HEK293T (cell line): ENCODE measurements around the gene SLC23A1.

Experiments used
- BHLHE40 ChIP-seq: fragments of 450-650 bp; IDR thresholded peaks from 2 replicates; pipeline ENCODE4 v1.6.1; 2016; ENCODE audit warnings: mild to moderate bottlenecking, moderate library complexity, borderline replicate concordance
- FOXA1 ChIP-seq: fragments of 450-650 bp; IDR thresholded peaks from 2 replicates; pipeline ENCODE4 v1.6.1; 2016; ENCODE audit warnings: mild to moderate bottlenecking
- FOXK2 ChIP-seq: fragments of 450-650 bp; IDR thresholded peaks from 2 replicates; pipeline ENCODE4 v1.6.1; 2016; ENCODE audit warnings: mild to moderate bottlenecking
- HDGF ChIP-seq: fragments of 450-650 bp; IDR thresholded peaks from 2 replicates; pipeline ENCODE4 v1.6.1; 2017; ENCODE audit warnings: antibody characterized with exemption, borderline replicate concordance
- NFRKB ChIP-seq: fragments of 450-650 bp; IDR thresholded peaks from 2 replicates; pipeline ENCODE4 v1.6.1; 2016; ENCODE audit warnings: mild to moderate bottlenecking, moderate library complexity
- SUZ12 ChIP-seq: fragments of 450-650 bp; IDR thresholded peaks from 2 replicates; pipeline ENCODE4 v1.6.1; 2016; ENCODE audit warnings: mild to moderate bottlenecking
- TARDBP ChIP-seq: fragments of 450-650 bp; IDR thresholded peaks from 2 replicates; pipeline ENCODE4 v1.6.1; 2016

DNA sequence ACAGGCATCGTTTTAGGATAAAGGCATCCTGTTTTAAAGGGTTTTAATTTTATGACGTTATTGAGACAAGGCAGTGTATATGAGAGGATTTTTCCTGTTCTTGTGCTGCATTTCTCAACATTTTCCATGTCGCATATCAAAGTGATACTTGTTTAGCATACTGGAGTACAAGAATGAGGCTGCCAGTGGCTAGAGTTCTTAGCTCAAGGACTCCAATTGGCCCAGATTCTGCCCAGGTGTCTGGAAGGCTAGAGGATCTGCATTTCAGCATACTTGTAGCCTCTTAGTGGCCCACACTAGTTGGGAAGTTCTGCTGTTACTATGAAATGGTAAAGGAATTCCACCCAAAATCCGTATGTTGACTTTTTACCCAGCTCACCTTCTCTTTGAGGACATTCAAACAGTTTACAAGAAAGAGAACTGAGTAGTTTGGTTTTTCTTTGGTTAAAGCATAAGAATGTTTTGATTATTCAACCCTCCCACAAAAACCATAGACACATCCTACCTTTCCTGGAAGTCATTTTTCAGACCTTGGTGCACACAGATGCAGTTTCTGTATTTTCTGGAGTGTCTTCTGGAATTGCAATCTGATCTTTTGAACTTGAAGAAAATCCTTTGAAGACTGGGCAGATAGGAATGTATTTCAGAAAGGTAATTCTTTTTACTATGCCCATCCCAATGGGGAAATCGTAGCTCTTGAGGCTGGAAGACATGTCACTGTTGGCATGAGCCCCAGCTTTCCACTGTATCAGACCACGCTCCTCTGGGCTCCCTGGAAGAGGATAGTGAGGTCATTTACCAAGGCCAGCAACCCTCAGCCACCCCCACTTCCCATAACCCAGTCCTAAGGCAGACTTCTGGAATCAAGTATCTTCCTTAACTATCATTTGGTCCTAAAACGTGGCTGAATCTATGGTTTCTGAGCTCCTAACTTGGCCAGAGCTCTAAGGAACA is 11.3 kb downstream of the SLC23A1 start:
- TF ChIP-seq FOXA1 (no peak), NFRKB (no peak), SUZ12 (no peak), TARDBP (no peak), BHLHE40 (no peak), HDGF (no peak), FOXK2 (no peak)
